NCI-H345 treated with DMSO at 0.1 percent for 48 hours (cell line): ENCODE measurements around the gene MCTP1.

Experiments used
- DNase-seq: peaks from one replicate; lab custom pipeline; 2025; ENCODE audit not compliant: unreplicated experiment; lab: John Stamatoyannopoulos, UW

The MCTP1 gene

DNA sequence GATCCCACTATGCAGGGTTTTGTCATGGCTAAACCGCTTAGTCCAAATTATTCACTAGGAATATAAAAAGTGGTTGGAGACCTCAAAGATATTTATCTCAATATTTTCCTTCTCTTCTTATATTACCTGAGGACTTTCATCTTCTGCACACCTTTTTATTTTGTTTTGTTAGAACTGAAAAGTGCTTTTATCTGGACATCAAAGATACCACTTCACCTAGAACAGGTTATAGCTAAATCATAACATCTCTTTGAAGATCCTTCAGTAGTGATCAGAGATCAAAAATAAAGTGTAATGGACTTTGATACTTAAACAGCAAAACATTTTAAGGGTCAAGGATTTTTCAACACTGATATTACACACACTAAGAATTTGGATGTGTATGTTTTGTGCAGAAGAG lies 160.2 kb downstream of the MCTP1 start:
- no peak for DNase-seq

DNA sequence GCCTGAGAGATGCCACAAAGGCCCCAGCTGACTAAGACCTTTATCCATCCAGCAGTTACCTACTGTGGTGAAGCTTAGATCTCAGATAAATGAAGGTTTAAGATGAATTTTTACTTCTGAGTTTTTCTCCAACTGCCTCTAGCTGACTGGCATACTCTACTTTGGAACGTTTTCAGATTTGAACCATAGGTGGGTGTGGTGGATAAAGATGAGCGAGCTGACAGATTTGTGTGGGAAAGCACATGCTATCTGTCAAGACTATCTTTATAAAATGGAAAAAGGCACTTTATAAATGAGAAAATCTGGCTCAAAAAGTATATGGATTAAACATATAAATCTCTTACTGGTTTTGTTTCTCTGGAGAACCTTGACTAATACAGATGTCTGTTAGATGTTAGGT lies 160.8 kb downstream of the MCTP1 start:
- DNase-seq, result no peak

GRCh38 chr5:95114902-95115301 lies 170.0 kb downstream of the MCTP1 start:
- no peak for DNase-seq

- DNase-seq, result no peak
These were observed 170.6 kb downstream of the MCTP1 start for GRCh38 chr5:95114305-95114704.

DNA sequence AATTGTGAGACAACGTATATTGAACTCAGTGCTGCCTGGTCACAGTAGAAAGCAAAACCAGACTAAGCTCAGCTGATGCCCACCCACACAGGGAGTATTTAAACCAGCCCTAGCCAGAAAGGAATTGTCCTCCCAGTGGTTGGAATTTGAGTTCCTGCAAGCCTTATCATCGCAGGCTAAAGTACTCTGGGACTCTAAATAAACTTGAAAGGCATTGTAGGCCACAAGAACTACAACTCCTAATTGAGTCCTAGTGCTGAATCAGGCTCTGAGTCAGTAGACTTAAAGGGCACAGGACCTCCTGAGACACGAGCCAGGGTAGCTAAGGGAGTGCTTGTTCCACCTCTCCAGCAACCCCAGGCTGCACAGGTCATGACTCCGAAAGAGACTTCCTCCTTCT lies 171.4 kb downstream of the MCTP1 start:
- DNase-seq, result no peak

DNA sequence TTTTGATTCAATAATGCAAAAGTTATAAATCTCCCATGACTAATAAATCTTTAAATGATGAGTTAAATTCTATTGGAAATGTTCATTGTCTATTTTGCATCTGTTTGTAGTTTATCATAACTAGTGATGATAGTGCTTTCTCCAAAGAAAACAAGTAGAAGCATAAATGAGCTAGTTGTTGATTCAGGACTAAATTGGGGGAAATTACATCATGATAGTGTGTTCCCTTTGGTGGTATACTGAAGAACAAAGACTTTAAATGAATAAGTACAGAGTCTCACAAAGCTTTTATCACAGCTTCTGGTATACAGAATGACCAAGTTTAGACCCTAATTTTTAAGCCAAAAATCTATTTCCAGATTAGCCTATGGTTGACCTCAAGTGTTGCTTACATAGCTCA lies 173.8 kb downstream of the MCTP1 start:
- no peak for DNase-seq

- no peak for DNase-seq
These were observed 174.8 kb downstream of the MCTP1 start for GRCh38 chr5:95110118-95110517.

DNA sequence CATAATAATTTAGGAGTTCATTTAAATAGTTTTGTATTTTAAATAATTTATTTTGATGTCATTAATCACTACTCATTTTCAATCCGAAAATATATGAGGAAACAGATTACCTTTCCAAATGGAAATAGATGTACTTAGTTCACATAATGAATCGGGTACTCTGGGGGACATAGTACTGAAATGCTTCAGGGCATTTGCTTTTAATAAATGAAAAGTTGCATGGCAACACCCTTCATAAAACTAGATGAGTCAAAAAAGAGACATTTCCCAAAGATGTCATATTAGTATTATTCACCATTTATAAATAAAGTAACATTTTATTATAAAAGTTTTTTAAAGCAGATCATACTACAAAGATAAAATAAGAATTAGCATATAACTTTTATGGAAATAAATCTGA lies 177.8 kb downstream of the MCTP1 start:
- DNase-seq, result no peak

DNA sequence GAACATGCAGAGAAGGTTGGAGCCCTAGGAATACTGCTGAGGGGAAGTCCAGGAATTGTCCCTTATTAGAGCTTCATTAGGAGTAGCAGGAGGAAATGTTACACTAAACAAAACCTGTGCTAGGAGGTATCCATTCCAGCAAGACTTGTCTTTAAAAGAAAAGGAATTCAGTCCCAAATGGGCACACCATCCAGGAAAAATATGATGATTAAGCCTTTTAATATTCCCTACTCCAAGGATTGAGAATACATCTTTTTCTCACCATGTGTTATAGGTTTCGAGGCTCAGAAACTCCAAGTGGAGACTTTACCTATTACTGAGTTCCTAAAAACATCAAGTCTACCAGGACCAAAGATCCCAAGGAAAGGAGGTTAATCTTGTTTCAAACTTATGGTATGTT lies 179.3 kb downstream of the MCTP1 start:
- no peak for DNase-seq

DNA sequence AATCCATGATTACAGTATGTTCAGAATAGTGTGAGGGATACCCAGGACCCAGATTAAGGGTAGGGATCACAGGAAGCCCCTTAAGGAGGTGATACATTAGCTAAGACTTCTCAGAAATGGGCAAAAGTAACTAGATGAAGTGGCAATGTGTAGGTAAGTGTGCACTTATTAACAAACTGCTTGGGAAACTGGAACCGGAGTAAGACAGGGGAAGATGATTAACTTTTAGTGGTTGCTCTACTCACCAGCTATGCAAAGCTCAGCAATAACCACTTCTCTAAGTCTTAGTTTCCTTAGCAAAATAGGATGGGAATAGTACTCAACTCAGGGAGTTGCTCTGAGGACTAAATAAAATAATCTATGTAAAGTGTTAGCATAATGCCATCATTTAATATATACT lies 182.2 kb downstream of the MCTP1 start:
- no peak for DNase-seq

GRCh38 chr5:95102080-95102479 lies 182.8 kb downstream of the MCTP1 start:
- no peak for DNase-seq

GRCh38 chr5:95100551-95100950 lies 184.3 kb downstream of the MCTP1 start:
- DNase-seq, result no peak

DNA sequence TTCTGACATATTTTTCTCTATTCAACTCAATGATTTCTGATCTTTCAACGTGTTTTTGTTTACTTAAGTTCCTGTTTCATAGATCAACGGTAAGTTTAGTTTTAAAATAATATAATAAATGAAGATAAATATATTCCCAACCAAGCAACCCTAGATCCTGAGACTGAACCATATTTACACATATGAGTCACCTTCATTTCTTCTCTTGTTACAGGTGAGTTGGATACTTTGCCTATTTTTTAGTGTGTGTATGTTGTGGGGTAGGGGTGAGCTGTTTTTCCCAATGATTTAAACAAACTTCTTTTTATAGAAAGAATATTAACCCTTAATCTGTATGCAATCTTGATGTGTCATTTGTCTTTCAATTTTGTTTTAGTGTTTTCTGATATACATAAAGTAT lies 186.9 kb downstream of the MCTP1 start:
- no peak for DNase-seq

- DNase-seq, result no peak
These were observed 191.7 kb downstream of the MCTP1 start for GRCh38 chr5:95093211-95093610.

- no peak for DNase-seq
These were observed 194.1 kb downstream of the MCTP1 start for GRCh38 chr5:95090774-95091173.

DNA sequence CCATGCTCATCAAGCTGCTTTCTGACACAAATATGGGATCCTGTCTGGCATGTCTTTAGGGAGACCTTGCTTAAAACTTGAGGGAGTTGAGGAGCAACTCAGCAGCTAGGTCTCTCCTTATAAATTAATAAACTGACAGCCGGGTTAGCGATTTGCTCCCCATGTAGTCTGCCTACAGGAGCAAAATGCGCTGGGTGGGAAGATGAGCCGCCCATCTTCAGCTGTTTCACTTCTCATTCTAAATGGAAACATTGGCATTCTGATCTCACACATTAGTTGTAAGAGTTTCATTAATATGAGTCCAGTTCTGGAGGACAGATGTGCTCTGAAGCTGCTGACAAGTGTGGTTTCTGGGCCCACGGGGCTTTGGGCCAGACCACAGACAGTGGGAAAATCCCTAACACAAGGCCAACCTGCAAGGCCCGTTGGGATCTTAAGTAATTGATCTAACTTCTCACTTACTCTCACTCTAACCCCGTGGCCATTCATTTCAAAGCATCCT lies 197.0 kb downstream of the MCTP1 start:
- no peak for DNase-seq

GRCh38 chr5:95086927-95087815 lies 197.7 kb downstream of the MCTP1 start:
- DNase-seq, result no peak

DNA sequence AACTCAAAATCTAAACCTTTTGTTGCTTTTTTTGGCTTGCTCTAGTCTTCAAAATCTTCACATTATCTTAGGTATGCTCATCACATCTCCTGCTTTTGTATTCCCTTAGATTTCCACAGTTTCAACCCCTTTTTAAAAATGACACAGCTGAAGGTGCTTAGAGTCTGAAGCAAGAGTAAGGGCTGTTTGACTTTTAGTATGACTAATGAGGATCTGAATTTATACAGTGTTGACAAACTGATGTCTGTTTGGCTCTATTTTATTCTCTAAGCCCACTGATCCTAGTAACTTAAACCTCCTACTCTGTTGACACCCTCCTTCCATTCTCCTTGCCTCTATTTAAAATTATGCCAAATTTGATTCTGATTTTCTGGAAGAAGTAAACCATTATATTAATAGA lies 200.1 kb downstream of the MCTP1 start:
- no peak for DNase-seq

DNA sequence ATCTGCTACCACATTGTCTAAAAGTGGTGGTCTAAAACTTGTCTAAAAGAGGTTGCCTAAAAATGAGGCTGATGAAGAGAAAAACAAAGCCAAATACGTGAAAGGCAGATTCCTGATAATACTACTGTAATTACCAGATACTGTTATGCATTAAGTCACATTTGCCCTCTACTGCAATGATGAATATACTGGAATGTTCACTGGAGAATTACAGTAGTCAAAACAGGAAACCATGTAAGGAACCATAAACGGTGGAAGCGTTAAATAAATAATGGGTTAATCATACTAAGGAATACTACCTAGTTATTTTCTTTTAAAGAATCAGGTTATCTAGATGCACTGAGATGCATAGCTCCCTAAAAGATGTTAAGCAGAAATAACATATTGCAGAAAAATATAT lies 201.3 kb downstream of the MCTP1 start:
- DNase-seq, result no peak

- DNase-seq, result no peak
These were observed 202.9 kb downstream of the MCTP1 start for GRCh38 chr5:95081982-95082381.

DNA sequence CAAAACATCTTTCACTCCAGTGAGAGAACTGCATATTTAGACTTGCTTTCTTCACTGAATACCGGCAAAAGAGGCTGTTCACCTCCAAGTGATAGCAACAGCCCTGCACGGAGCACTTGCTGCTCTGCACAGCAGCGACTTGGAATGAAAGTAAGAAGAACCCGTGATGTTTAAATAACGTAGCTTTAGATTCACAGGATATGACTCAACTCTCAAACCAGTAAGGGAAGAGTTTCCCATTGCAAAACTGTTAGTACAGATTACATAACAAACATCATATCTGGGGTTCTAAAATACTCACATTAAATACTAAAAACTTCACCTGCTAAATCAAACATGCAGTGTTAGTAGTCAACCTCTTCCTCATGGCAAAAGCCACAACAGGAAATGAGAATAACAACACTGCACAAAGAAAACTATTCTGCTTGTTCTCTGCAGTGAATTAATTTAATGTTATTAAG lies 203.4 kb downstream of the MCTP1 start:
- DNase-seq, result no peak

- no peak for DNase-seq
These were observed 204.5 kb downstream of the MCTP1 start for GRCh38 chr5:95080441-95080840.

GRCh38 chr5:95080030-95080429 lies 204.9 kb downstream of the MCTP1 start:
- no peak for DNase-seq
